ENCODE measurements around the gene CLTC. TPM values are rescaled to one million over a fixed set of nuclear protein-coding genes. Genes with fewer than 3 reads are reported as not detected.

Gene CLTC
- total and polyA plus RNA-seq, 2 of the 4 experiments (the other 2 are of a cell fraction) = 181 to 641 TPM

DNA sequence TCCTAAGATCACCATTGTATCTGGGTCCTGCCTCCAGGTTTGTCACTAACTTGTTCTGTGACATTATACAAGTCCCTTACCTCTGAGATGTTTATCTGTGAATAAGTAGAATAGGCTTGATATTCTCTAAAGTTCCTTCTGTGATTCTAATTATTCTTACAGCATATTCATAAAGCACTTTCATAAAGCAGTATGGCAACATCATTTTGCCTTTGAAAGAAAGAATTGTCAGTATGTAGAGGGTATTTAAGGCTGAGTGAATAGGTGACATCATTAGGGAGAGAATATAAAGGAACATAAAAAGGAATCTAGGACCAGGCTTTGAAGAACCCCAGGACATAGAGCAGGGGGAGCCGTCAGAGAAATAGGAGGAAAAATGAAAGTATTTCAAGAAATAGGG lies 103.3 kb downstream of the CLTC start:
- no peak overlapping the region for H4K91ac ChIP-seq (ENCODE audit: insufficient read depth, low read depth, low read length)
- dilution Hi-C loops (cut with HindIII; ENCODE audit: low sequenced_read_pairs, unreplicated experiment) = no loop called here
- CTCF ChIA-PET = no interaction called here

More for the DNA sequence above, 103.3 kb downstream of the CLTC start:
- Histone ChIP-seq H4K20me1 (ENCODE audit: insufficient read depth, low read length) (peaks cover 7% of the 10 kb centered on the region; the same call in 1 of the 2 replicates), H4K5ac (ENCODE audit: low read depth, low read length) (no peak overlapping the region), H3K4ac (ENCODE audit: low read depth, low read length) (no peak overlapping the region), H2AK5ac (ENCODE audit: low read depth, low read length) (no peak overlapping the region), H3K14ac (replicated peaks; ENCODE audit: low read depth, low read length) (no peak overlapping the region), H2AFZ (replicated peaks; ENCODE audit: low read length, poor library complexity) (no peak overlapping the region), H3K27ac (ENCODE audit: insufficient read depth, low read length) (no peak overlapping the region), H2BK15ac (ENCODE audit: low read depth, low read length) (no peak overlapping the region), H2AK9ac (replicated peaks; ENCODE audit: low read depth, low read length, poor library complexity) (no peak overlapping the region), H3K4me3 (ENCODE audit: insufficient read depth, low read depth, low read length) (no peak overlapping the region), H3K4me1 (ENCODE audit: control insufficient read depth, insufficient read depth, low read length) (no peaks in the 10 kb centered on the region), H2BK120ac (ENCODE audit: low read depth, low read length) (no peak overlapping the region), H2BK5ac (ENCODE audit: low read depth, low read length, poor library complexity, severe bottlenecking) (no peak overlapping the region), H4K8ac (ENCODE audit: low read depth in 2 of 2, low read length in 2 of 2) (no peak overlapping the region), H3K4me2 (ENCODE audit: low read depth, low read length) (no peak overlapping the region), H3K18ac (ENCODE audit: low read depth, low read length) (no peak overlapping the region), H3K27me3 (ENCODE audit: control insufficient read depth, insufficient read depth, low read length) (no peaks in the 10 kb centered on the region), H3K9ac (ENCODE audit: low read depth, low read length) (no peak overlapping the region), H3K36me3 (ENCODE audit: control insufficient read depth, insufficient read depth, low read length) (no peaks in the 10 kb centered on the region), H3K9me3 (ENCODE audit: control insufficient read depth, insufficient read depth, low read length) (no peaks in the 10 kb centered on the region), H3K79me1 (ENCODE audit: low read depth in 1 of 2, low read length in 2 of 2) (peaks cover 19 to 50% of the 10 kb centered on the region in 2 experiments), H2BK20ac (ENCODE audit: low read depth, low read length) (no peak overlapping the region), H3K23ac (ENCODE audit: low read depth, low read length) (no peak overlapping the region), H3K56ac (ENCODE audit: extremely low read depth, insufficient read depth, low read length) (no peak overlapping the region), H3K9me1 (ENCODE audit: insufficient read depth, low read length) (no peaks in the 10 kb centered on the region)
- BruUV-seq (replicated peaks) = no TSS peak
- POLR2A ChIA-PET (ENCODE audit: unreplicated experiment) = no interaction called here
- DNase-seq (no peak), ATAC-seq (ENCODE audit: low read depth) (no peak)
- 71% methylated on average over 1 of the region's 1 CpG; no CpG with 5 or more reads in 1 of the 2 experiments for WGBS, 2 experiments (ENCODE audit: extremely low coverage in 2 of 2, insufficient read length in 1 of 2)
- intact Hi-C loops (cut with micrococcal nuclease) (no loop called here), in situ Hi-C loops (cut with MboI; ENCODE audit: low sequenced_read_pairs) (no loop called here)
- TF ChIP-seq NFE2L2 (IDR thresholded peaks at IDR 0.05; ENCODE audit: low read depth, low read length) (no peak), POLR2A (IDR thresholded peaks at IDR 0.05; ENCODE audit: low read depth, low read length) (no peak), MXI1 (IDR thresholded peaks at IDR 0.05; ENCODE audit: borderline replicate concordance, low read depth, low read length) (no peak), RFX5 (IDR thresholded peaks at IDR 0.05; ENCODE audit: low read depth, low read length) (no peak), CEBPB (IDR thresholded peaks at IDR 0.05; ENCODE audit: low read depth, low read length) (no peak), BHLHE40 (IDR thresholded peaks at IDR 0.05; ENCODE audit: low read depth, low read length) (no peak), RCOR1 (IDR thresholded peaks at IDR 0.05; ENCODE audit: insufficient replicate concordance, low read length) (no peak), RAD21 (IDR thresholded peaks at IDR 0.05; ENCODE audit: low read length) (no peak), MAFK (IDR thresholded peaks at IDR 0.05; ENCODE audit: low read depth, low read length) (no peak), SMC3 (IDR thresholded peaks at IDR 0.05; ENCODE audit: low read depth, low read length) (no peak), MAZ (IDR thresholded peaks at IDR 0.05; ENCODE audit: borderline replicate concordance, low read depth, low read length) (no peak)
- TF ChIP-seq, protein P1, sequence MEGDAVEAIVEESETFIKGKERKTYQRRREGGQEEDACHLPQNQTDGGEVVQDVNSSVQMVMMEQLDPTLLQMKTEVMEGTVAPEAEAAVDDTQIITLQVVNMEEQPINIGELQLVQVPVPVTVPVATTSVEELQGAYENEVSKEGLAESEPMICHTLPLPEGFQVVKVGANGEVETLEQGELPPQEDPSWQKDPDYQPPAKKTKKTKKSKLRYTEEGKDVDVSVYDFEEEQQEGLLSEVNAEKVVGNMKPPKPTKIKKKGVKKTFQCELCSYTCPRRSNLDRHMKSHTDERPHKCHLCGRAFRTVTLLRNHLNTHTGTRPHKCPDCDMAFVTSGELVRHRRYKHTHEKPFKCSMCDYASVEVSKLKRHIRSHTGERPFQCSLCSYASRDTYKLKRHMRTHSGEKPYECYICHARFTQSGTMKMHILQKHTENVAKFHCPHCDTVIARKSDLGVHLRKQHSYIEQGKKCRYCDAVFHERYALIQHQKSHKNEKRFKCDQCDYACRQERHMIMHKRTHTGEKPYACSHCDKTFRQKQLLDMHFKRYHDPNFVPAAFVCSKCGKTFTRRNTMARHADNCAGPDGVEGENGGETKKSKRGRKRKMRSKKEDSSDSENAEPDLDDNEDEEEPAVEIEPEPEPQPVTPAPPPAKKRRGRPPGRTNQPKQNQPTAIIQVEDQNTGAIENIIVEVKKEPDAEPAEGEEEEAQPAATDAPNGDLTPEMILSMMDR (conservative IDR thresholded peaks at IDR 0.05; ENCODE audit: low read depth, low read length) = no peak
- TF ChIP-seq, protein P2, sequence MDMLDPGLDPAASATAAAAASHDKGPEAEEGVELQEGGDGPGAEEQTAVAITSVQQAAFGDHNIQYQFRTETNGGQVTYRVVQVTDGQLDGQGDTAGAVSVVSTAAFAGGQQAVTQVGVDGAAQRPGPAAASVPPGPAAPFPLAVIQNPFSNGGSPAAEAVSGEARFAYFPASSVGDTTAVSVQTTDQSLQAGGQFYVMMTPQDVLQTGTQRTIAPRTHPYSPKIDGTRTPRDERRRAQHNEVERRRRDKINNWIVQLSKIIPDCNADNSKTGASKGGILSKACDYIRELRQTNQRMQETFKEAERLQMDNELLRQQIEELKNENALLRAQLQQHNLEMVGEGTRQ (IDR thresholded peaks at IDR 0.05; ENCODE audit: low read depth, low read length) = no peak
